ENCODE results near the gene LGALS7.
"Not testable (repeated sequence)": the region's sequence is repeated elsewhere in the genome, so short reads cannot be mapped to it uniquely, and the experiment has no call there.

The LGALS7 gene

GRCh38 chr19:38773469-38774177 is at the start of gene LGALS7:
Gene LGALS7 (minus strand): TSS chr19:38773517. CDS start chr19:38773492, 25 bp downstream.
- DNase-seq: no peak

DNA sequence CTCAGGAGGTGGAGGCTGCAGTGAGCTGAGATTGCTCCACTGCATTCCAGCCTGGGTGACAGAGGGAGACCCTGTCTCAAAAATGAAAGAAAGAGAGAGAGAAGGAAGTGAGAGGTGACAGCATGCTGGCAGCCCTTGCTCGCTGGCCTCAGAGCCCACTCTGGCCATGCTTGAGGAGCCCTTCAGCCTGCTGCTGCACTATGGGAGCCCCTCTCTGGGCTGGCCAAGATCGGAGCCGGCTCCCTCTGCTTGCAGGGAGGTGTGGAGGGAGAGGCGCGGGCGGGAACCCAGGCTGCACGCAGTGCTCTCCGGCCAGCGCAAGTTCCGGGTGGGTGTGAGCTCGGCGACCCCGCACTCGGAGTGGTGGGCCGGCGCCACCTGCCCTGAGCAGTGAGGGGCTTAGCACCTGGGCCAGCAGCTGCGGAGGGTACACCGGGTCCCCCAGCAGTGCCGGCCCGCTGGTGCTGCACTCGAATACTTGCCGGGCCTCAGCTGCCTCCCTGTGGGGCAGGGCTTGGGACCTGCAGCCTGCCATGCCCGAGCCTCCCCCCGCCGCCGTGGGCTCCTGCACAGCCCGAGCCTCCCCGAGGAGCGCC is 48.0 kb upstream of the LGALS7 start:
- not testable (repeated sequence) for DNase-seq

- DNase-seq: no peak
These were observed 46.1 kb upstream of the LGALS7 start for GRCh38 chr19:38819231-38819920.

DNA sequence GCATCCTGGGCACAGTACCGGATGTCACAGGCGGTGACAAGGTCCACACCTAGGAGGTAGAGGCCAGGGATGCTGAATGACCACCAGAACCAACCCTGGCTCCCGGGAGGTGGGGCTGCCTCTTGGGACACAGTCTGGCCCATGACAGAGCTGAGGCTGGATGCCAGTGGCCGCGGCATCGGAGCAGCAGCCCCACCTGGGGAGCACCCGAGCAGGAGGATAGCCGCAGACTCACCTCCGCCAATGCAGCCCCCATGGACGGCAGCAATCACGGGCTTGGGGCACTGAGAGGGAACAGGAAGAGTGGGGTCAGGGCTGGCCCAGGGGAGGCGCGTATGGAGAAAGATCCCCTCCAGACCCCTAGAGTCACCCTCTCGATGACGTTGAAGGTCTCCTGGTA is 43.8 kb upstream of the LGALS7 start:
- no peak for DNase-seq

DNA sequence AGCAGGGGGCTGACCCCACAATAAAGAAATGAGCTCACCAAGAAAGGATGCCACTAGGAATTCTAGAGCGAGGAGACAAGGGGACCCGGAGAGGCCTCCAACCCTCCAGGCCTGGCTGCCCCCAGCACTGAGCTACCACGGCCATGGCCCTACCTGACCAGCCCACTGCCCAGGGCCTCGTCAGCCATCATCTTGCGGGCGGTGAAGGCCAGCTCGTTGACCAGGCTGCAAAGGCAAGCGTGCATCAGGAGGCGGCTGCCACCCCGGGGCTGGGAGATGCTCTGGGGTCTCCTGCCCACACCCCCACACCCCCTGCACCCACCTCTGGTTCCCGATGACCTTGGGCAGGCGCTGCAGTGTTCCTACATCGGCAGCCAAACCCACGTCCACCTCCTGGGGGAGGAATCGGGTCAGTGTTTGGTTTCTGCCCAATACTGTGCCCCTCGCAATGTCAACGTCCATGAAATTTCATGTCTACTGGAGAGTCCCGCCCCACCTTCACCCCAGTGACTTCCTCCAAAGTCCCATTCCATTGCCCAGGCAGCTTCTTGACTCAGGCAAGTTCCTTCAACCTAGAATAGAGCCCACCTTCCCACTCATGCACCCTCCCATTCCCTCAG is 42.9 kb upstream of the LGALS7 start:
- no peak for DNase-seq

GRCh38 chr19:38815059-38816001 is 42.0 kb upstream of the LGALS7 start:
- no peak for DNase-seq

- DNase-seq: not testable (repeated sequence)
These were observed 40.6 kb upstream of the LGALS7 start for GRCh38 chr19:38813932-38814331.

DNA sequence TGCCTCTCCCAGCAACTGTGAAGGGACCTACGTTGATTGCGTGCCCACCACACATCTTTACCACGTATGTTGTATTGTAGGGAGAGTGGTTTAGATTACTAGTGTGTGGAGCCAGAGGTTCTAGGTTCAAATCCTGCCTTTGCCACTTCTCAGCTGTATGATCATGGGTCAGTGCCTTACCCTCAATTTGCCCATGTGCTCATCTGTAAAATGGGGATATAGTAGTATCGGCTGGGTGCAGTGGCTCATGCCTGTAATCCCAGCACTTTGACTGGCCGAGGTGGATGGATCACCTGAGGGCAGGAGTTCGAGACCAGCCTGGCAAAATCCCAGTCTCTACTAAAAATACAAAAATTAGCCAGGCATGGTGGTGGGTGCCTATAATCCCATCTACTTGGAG is 40.0 kb upstream of the LGALS7 start:
- DNase-seq: no peak

GRCh38 chr19:38812841-38813320 is 39.6 kb upstream of the LGALS7 start, which contains the start of gene LGALS4:
Gene LGALS4 (minus strand): TSS chr19:38812945. CDS start chr19:38812886, 59 bp downstream.
- DNase-seq: no peak

- DNase-seq: no peak
These were observed 38.9 kb upstream of the LGALS7 start for GRCh38 chr19:38812009-38812840.

DNA sequence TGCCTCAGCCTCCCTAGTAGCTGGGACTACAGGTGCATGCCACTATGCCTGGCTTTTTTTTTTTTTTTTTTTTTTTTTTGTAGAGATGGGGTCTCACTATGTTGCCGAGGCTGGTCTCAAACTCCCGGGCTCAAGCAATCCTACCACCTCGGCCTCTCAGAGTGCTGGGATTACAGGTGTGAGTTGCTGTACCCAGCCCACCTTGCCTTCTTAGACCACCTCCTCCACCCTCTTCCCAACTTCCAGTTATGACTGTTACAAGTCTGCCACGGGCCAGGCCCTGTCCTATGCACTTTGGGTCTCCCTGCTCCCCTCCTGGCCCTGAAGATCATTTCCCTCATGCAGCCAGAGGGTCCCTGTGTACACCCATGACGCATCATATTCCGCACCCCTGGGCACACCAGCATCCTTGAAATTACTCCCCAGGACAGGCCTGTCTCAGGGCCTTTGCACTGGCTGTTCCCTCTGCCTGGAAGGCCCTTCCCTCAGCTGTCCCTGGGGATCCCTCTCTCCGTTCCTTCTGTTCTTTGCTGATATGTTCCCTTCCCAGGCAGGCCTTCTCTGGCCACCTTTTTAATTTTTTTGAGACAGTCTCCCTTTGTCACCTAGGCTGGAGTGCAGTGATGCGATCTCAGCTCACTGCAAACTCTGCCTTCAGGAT is 36.4 kb upstream of the LGALS7 start:
- DNase-seq: no peak

- no peak for DNase-seq
These were observed 35.4 kb upstream of the LGALS7 start for GRCh38 chr19:38808741-38809140.

DNA sequence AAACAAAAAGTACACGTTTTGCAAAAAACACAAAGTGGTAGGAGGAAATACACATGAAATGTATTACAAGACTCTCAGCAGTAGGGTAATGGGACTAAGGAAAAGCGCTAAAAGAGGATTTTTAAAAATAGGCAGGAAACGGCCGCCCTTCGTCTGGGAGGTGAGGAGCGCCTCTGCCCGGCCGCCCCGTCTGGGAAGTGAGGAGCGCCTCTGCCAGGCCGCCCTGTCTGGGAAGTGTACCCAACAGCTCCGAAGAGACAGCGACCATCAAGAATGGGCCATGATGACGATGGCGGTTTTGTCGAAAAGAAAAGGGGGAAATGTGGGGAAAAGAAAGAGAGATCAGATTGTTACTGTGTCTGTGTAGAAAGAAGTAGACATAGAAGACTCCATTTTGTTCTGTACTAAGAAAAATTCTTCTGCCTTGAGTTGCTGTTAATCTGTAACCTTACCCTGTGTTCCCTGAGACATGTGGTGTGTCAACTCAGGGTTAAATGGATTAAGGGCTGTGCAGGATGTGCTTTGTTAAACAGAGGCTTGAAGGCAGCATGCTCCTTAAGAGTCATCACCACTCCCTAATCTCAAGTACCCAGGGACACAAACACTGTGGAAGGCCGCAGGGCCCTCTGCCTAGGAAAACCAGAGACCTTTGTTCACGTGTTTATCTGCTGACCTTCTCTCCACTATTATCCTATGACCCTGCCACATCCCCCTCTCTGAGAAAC is 34.2 kb upstream of the LGALS7 start:
- not testable (repeated sequence) for DNase-seq

GRCh38 chr19:38806371-38806770 is 33.1 kb upstream of the LGALS7 start:
- DNase-seq: no peak

DNA sequence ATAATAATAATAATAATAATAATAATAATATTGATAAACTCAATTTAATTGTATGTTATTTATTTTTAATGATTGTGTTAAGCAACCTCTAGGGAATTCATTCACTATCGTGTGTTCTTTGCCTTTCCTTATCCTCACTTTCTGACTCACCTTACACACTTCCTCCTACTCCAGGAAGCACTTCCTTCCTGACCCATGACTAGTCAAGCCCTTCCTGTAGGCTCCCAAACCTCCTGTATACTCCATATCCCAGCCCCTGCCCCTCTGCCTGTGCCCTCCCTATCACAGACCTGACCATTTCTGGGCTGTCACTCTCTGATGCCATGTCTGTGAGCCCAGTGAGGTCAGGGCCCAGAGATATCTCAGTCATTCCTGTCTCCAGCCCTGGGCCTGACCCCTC is 31.9 kb upstream of the LGALS7 start:
- no peak for DNase-seq

GRCh38 chr19:38803543-38803942 is 30.2 kb upstream of the LGALS7 start:
- no peak for DNase-seq

GRCh38 chr19:38801359-38802095 is 28.2 kb upstream of the LGALS7 start:
- no peak for DNase-seq

GRCh38 chr19:38800577-38801347 is 27.4 kb upstream of the LGALS7 start:
- no peak for DNase-seq
